BE2C (cell line): Measurements from ENCODE around the gene AJUBA.

Source experiments
- DNase-seq: peaks from one replicate; pipeline ENCODE4 v3.0.0-alpha.2; 2020
- H3K27me3 ChIP-seq: fragments of 250-450 bp; sonication (Bioruptor Pico); 2 replicates; pipeline ENCODE4 v1.5.1; 2020; ENCODE audit warnings: mild to moderate bottlenecking
- H3K36me3 ChIP-seq: fragments of 250-450 bp; sonication (Bioruptor Pico); 2 replicates; pipeline ENCODE4 v1.5.1; 2020; ENCODE audit warnings: mild to moderate bottlenecking
- H3K4me1 ChIP-seq: fragments of 250-450 bp; sonication (Bioruptor Pico); 2 replicates; pipeline ENCODE4 v1.5.1; 2020
- H3K4me3 ChIP-seq: 2 replicates; pipeline ENCODE4 v1.5.1; 2011; ENCODE audit warnings: low read depth, low read length
- H3K9me3 ChIP-seq: fragments of 250-450 bp; sonication (Bioruptor Pico); 2 replicates; pipeline ENCODE4 v1.5.1; 2020
- CTCF ChIP-seq: IDR thresholded peaks from 2 replicates; pipeline ENCODE4 v1.5.1; 2012; ENCODE audit warnings: mild to moderate bottlenecking, low read depth, low read length

The AJUBA gene

GRCh38 chr14:23023022-23023794, 40.9 kb upstream of the AJUBA start:
- Histone ChIP-seq H3K27me3 (no peaks in the 10 kb centered on the region), H3K9me3 (no peaks in the 10 kb centered on the region), H3K4me3 (no peak overlapping the region), H3K4me1 (peaks cover 22% of the 10 kb centered on the region), H3K36me3 (peaks cover 31% of the 10 kb centered on the region)
- TF ChIP-seq CTCF, result no peak
- no peak for DNase-seq

DNA sequence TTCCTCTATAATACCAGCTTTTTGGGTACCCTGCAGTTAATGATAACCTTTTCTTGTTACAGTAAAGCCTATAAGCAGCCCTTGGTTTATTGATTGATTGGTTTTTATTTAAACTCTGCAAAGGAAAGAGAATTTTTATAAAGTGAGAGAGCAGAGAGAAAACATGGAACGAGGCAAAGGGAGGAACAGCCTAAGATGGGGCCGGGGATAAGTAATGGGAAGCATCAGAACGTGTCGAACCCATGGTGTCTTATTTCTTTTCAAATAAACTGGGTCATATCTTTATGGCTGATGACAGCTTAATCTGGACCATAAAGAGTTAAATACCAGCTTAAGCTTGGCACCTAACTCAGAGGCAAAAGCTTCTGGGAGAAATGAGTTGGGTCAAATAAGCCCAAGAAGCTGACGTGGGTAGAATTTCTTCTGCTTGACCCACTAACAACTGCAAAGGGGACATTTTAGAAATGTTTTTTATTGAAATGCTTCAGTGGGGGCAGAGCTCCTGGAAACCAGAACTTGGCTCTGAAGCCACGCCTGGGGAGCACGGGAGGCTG, 39.6 kb upstream of the AJUBA start:
- no peak for DNase-seq
- Histone ChIP-seq H3K36me3 (peaks cover 24% of the 10 kb centered on the region), H3K27me3 (no peaks in the 10 kb centered on the region), H3K4me3 (no peak overlapping the region), H3K9me3 (no peaks in the 10 kb centered on the region), H3K4me1 (peaks cover 22% of the 10 kb centered on the region)
- TF ChIP-seq CTCF, result no peak

DNA sequence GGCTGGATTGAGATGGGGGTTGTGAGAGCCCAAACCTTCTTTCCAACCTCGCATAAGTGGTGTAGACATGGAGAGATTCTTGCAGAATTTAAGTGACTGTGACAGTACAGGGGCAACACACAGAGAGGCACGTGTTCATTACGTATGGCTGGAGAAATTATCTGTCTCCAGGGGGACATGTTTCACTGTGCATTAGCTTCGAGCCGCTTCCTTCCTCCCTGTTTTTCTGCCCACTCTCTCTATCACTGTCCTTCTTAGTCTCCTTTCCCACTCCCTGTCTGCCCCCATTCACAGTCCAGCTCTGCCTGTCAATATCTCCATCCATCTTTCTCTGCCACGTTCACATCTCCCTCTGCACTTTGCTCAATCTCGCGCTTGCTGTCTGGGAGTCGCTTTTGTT, 39.1 kb upstream of the AJUBA start:
- H3K4me3 ChIP-seq, result no peak overlapping the region
- H3K27me3 ChIP-seq, result no peaks in the 10 kb centered on the region
- H3K36me3 ChIP-seq, result peaks cover 21% of the 10 kb centered on the region
- no peaks in the 10 kb centered on the region for H3K9me3 ChIP-seq
- peaks cover 22% of the 10 kb centered on the region for H3K4me1 ChIP-seq
- no peak for TF ChIP-seq CTCF
- no peak for DNase-seq

- no peak for TF ChIP-seq CTCF
- Histone ChIP-seq H3K27me3 (no peaks in the 10 kb centered on the region), H3K9me3 (no peaks in the 10 kb centered on the region), H3K4me3 (no peak overlapping the region), H3K4me1 (peaks cover 20% of the 10 kb centered on the region), H3K36me3 (peaks cover 11% of the 10 kb centered on the region)
- no peak for DNase-seq
Measured at GRCh38 chr14:23020143-23021128, 38.1 kb upstream of the AJUBA start.

GRCh38 chr14:23018107-23018506, 35.8 kb upstream of the AJUBA start:
- H3K9me3 ChIP-seq, result no peaks in the 10 kb centered on the region
- no peaks in the 10 kb centered on the region for H3K36me3 ChIP-seq
- TF ChIP-seq CTCF, result no peak
- H3K27me3 ChIP-seq, result no peaks in the 10 kb centered on the region
- DNase-seq, result no peak
- peaks cover 21% of the 10 kb centered on the region for H3K4me1 ChIP-seq
- H3K4me3 ChIP-seq, result no peak overlapping the region
